Fibroblast of lung (primary cell): ENCODE measurements around the gene ETFB.

Experiments
- EZH2 ChIP-seq: IDR thresholded peaks from 2 replicates; pipeline ENCODE4 v1.5.1; 2012; ENCODE audit warnings: low read length, control low read depth, mild to moderate bottlenecking; ENCODE audit errors: missing control alignments
- TF ChIP-seq, protein P1 (sequence below), 2 donors: IDR thresholded peaks in 1 of 2; conservative IDR thresholded peaks in 1 of 2; 1 replicate in 1 of 2; 2 replicates in 1 of 2; pipeline ENCODE4 v1.5.1; 2011 to 2012; ENCODE audit warnings: low read length in 2 of 2, control low read depth in 1 of 2, inconsistent platforms in 1 of 2, low read depth in 1 of 2, mild to moderate bottlenecking in 1 of 2

DNA sequence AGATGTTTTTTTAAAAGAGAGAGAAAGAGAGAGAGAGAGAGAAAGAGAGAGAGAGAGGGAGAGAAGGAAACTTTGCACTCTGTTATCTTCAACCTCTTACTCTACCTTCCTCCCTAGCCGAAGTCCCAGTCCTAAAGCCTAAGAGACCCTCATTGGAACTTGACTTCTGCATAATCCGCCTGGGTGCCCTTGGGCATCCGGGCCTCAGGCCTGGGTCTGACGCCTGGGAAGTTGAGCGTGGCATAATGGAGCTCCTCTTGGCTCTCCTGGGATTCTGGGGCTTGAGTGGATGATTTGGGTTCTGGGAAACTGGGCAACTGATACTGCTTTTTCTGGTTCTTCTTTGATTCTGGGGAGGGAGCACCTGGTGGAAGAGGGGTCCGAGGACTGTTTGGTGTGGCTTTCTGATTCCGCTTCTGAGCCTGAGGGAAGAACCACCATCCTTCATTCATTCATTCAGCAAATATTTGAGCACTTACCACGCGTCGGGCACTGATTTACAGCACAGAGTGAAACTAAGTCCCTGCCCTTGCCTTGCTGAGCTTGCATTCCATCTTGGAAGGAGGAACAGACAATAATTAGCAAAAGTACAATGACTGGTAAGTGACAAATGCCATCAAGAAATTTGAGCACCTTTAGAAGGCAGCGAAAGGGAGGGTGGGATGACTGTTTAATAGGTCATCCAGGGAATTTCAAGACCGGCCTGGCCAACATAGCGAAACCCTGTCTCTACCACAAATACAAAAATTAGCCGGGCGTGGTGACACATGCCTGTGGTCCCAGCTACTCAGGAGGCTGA lies 45.0 kb upstream of the ETFB start:
- TF ChIP-seq, protein P1, sequence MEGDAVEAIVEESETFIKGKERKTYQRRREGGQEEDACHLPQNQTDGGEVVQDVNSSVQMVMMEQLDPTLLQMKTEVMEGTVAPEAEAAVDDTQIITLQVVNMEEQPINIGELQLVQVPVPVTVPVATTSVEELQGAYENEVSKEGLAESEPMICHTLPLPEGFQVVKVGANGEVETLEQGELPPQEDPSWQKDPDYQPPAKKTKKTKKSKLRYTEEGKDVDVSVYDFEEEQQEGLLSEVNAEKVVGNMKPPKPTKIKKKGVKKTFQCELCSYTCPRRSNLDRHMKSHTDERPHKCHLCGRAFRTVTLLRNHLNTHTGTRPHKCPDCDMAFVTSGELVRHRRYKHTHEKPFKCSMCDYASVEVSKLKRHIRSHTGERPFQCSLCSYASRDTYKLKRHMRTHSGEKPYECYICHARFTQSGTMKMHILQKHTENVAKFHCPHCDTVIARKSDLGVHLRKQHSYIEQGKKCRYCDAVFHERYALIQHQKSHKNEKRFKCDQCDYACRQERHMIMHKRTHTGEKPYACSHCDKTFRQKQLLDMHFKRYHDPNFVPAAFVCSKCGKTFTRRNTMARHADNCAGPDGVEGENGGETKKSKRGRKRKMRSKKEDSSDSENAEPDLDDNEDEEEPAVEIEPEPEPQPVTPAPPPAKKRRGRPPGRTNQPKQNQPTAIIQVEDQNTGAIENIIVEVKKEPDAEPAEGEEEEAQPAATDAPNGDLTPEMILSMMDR (conservative IDR thresholded peaks at IDR 0.05 in 1 of 2, IDR thresholded peaks at IDR 0.05 in 1 of 2; ENCODE audit: low read depth in 1 of 2, low read length in 2 of 2) = no peak
- TF ChIP-seq EZH2 = no peak
